GM12891 (cell line): Measurements from ENCODE around the gene SUMF1.

Experiments
- DNase-seq: peaks from one replicate; pipeline ENCODE4 v3.0.0; 2011; ENCODE audit warnings: low spot score; ENCODE audit not compliant: insufficient read length
- FAIRE-seq: peaks from 2 replicates; lab custom pipeline; 2011; peaks lifted over from hg19 to GRCh38; lab: Jason Lieb, UNC
- PAX5 ChIP-seq: IDR thresholded peaks from 2 replicates; pipeline ENCODE4 v1.6.1; 2011; ENCODE audit warnings: low read length, moderate library complexity, mild to moderate bottlenecking; ENCODE audit not compliant: insufficient read depth, severe bottlenecking
- POLR2A ChIP-seq: IDR thresholded peaks from 2 replicates; pipeline ENCODE4 v1.6.1; 2011; ENCODE audit warnings: low read depth, low read length, control low read depth
- POLR2AphosphoS5 ChIP-seq: IDR thresholded peaks from 2 replicates; pipeline ENCODE4 v1.6.1; 2011; ENCODE audit warnings: low read depth, low read length, control low read depth
- POU2F2 ChIP-seq: IDR thresholded peaks from 2 replicates; pipeline ENCODE4 v1.6.1; 2011; ENCODE audit warnings: low read depth, mild to moderate bottlenecking, control low read depth, low read length, moderate library complexity
- SPI1 ChIP-seq: IDR thresholded peaks from 2 replicates; pipeline ENCODE4 v1.6.1; 2011; ENCODE audit warnings: low read depth, low read length, control low read depth
- TAF1 ChIP-seq: IDR thresholded peaks from 2 replicates; pipeline ENCODE4 v1.6.1; 2011; ENCODE audit warnings: low read depth, low read length, control low read depth

Gene SUMF1

DNA sequence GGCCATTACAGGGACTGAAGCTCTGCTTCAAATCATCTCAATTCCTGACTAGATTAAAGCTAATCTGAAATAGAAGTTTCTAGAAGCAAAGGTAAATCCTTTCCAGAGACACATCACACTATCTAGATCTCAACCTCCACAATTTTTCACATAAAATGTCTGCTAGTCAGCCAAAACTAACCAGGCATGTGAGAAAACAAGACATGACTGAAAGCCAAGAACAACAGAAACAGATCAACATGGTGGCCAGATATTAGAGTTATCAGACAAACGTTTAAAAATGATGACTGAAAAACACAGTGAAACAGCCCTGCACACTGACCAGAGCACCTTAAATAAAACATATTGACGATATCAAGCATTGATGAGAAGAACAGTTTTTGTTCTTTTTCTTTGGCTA, 59.1 kb downstream of the SUMF1 start:
- DNase-seq = no peak
- no peak for TF ChIP-seq PAX5
- TF ChIP-seq TAF1 = no peak
- no peak for FAIRE-seq

DNA sequence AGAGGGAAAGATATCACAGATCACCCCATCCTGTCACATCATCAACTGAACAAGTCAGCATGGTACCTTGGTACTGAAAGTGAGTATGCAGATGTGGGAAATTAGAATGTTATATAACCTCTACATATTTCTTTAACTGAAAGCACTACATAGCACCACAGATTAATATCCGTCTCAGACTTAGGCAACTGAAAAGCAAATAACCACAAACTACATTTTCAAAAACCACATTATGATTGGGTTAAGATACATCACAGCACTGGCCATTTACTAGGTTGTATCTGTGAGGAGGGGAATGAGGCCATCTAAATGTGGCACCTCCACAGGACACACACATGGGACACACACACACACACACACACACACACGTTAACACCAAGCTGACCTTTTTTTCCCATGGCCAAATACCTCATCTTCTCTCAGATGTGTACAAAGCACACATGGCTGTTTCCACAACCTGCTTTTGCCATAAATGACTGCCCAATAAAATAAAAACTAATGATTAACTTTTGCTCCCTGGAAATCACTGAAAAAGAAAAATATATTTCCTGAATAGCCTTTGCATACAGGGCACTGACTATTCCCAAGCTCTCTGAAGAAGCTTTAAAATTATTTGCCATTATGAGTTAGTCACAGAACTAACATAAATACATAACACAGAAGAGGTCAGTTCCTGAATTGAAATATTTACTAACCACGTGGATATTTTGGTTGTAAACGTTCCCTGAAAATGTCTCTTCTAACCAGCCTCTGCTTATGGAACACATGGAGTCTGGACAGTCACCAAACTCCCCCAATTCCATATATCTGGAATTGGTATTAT, 60.1 kb downstream of the SUMF1 start:
- TF ChIP-seq POLR2AphosphoS5 (no peak), PAX5 (no peak), POLR2A (no peak), SPI1 (no peak), TAF1 (no peak), POU2F2 (no peak)
- DNase-seq (no peak), FAIRE-seq (peak; percentile 9)

DNA sequence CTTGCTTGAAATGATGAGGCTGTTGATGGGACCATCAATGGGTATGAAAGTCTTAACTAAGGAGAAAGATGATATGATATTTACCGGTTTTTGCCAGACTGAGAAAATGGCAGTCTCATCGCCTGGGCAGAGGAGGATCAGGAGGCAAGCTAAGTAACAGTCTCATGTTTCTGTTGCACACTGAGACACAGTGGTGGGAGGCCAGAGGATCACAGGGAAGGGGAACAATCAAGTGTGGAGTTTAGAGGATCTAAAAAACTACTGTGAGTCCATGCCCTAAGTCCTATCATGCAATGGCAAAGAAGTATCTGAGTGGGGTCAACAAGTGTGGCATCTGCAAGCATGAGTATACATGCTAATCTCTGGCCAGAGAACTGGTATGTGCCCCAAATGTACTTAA, 62.2 kb downstream of the SUMF1 start:
- TF ChIP-seq POLR2A (no peak), POLR2AphosphoS5 (no peak), POU2F2 (no peak), TAF1 (no peak), SPI1 (no peak), PAX5 (no peak)
- DNase-seq (no peak), FAIRE-seq (no peak)

DNA sequence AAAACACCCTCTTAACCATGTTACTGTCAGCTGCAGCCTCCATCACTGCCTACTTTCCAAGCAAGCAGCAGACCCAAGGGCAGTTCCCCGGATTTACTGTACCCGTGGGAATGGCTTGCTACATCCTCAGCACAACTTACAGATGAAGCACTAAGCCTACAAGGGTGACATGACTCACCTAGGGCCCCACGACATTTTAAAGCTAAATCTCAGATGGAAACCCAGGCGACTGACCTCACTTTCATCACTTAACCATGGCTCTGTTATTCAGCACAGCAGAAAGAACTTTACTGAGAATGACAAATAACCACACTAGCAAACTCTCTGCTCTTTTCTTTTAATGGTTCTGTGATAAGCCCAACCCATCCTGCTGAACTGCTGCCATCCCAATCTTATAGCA, 65.6 kb downstream of the SUMF1 start:
- FAIRE-seq (no peak), DNase-seq (no peak)
- TF ChIP-seq POLR2A (no peak), PAX5 (no peak), SPI1 (no peak), TAF1 (no peak), POU2F2 (no peak), POLR2AphosphoS5 (no peak)

DNA sequence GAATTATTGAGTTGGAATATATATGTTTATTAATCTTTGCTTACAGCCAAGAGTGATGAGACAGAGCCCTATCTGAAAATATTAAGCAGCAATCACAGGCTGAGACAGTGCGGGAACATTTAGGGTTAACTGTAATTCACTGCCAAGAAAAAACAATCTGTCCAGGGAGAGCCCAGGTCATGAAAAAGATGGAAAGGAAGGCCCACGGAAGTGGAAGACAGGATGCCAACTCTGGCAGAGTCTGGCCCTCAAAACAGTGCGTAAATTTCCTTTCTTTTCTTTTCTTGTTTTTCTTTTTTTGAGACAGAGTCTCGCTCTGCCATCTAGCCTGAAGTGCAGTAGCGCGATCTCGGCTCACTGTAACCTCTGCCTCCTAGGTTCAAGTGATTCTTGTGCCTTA, 67.6 kb downstream of the SUMF1 start:
- no peak for DNase-seq
- no peak for FAIRE-seq
- no peak for TF ChIP-seq PAX5
- TF ChIP-seq POLR2AphosphoS5 = no peak
- no peak for TF ChIP-seq POLR2A
- TF ChIP-seq SPI1 = no peak
- no peak for TF ChIP-seq POU2F2
- no peak for TF ChIP-seq TAF1

DNA sequence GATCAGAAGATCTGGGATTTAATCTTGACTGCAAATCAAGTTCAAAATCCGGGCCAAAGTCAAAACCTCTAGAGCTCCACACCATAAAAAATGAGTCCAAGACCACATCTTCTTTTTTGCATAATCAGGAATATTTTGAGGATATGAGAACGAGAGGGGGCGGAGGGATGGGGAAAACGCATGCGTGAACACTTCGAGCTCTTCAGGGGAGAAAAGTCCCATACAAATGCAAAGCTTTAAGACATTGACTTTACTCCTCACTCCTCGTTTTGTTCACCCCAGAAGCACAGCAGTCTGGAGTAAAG, 68.2 kb downstream of the SUMF1 start:
- no peak for TF ChIP-seq POU2F2
- TF ChIP-seq PAX5 = no peak
- FAIRE-seq (no peak), DNase-seq (no peak)

DNA sequence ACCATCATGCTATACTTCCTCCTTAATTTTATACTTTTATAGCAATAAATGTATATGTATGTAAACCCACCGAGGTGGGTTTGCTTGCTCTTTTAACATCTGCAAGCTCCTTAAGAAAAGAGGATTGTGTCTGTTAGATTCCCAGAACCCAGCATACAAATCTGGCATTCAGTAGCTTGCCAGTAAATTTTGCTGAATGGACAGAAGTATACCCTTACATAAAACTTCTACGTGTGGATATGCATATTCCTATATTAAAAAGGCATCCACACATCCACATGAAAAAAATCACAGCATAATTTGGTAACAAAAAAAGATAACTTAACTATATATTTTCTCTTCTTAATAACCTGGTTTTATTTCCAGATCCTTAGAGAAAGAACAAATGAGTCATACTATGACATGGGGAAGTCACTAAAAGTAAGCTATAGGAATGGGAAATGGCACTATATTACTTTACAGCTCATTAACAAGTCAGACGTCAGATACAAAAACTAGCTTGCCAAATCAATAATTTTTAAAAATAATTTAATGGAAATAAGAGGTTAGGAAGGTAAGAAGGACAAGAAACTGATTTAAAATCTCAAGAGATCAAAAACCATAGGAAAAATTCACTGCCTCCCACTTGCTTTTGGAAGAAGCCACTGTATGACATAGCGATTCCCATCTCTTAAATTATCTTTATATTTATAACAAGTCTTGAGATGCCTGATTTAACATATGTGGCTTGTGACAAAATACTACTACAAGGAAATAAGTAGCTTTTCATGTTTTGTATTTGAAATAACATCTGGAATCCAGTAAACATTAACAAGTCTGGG, 68.7 kb downstream of the SUMF1 start:
- DNase-seq (no peak), FAIRE-seq (no peak)
- TF ChIP-seq POLR2A (no peak), POU2F2 (no peak), PAX5 (no peak), POLR2AphosphoS5 (no peak), SPI1 (no peak), TAF1 (no peak)

DNA sequence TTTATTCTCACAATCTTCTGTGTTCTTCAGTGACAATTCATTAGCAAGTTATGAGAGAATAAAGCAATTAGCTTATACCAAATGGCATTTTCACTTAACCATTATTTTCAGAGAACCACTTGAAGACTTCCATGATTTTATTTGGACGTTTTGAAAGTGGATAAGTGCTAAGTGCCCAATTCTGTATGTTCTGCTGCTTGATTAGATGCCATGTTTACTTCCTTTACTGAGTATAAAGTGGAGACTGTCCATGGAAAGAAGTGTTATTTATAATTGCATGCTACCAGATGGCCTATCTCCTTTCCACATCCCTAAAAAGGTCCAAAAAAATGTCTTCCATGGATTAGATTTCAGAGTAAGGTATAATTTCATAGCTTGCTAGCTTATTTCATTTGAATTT, 69.6 kb downstream of the SUMF1 start:
- FAIRE-seq (no peak), DNase-seq (no peak)
- no peak for TF ChIP-seq POLR2AphosphoS5
- no peak for TF ChIP-seq SPI1
- TF ChIP-seq POLR2A = no peak
- no peak for TF ChIP-seq PAX5
- no peak for TF ChIP-seq TAF1
- TF ChIP-seq POU2F2 = no peak

DNA sequence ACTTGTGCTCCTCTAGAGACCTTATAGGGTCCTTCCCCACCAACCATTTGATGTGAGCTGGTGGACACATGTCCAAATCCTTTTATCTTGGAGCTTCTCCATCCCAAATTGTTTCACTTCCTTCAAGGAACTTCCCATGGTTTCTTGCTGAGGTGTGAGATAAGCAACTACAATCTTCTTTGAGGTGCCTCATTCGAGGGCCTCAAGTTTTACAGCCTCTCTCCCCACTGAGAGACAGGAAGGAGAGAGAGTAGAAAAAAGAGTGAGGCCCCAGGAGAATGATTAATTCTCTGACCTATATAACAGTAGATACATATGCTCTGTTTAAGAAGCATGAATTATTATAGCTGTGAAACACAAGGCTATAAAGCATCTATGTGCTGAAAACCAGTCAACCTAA, 70.5 kb downstream of the SUMF1 start:
- TF ChIP-seq SPI1 (no peak), POU2F2 (no peak)
- DNase-seq (no peak), FAIRE-seq (no peak)

DNA sequence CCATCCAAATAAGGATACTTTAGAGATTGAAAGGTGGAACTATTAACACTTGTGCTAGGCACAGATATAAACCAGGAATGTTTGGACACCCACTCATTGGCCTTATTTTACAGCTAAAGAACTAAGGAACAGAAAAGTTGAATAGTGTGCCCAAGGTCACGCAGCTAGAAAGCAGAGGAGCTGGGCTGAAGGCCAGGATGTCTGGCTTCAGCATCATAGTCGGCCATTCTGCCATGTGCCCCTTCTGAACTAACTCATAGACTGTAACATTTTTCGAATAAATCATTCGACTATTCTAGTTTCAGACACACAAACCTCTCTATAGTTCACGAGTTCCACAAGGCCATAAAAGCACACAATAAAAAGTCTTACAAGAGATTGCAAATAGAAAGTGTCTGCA, 71.1 kb downstream of the SUMF1 start:
- DNase-seq (no peak), FAIRE-seq (no peak)
- TF ChIP-seq TAF1 (no peak), POU2F2 (no peak), PAX5 (no peak), POLR2AphosphoS5 (no peak), SPI1 (no peak), POLR2A (no peak)
